GM12878 (cell line): ENCODE data around the gene PAPOLG. TPM values are rescaled to one million over a fixed set of nuclear protein-coding genes. Genes with fewer than 3 reads are reported as not detected.

Experiments
- ATF7 ChIP-seq: fragments of 450-650 bp; IDR thresholded peaks from 2 replicates; pipeline ENCODE4 v1.6.1; 2016; ENCODE audit warnings: low read depth, mild to moderate bottlenecking
- EED ChIP-seq: sonication (generic); IDR thresholded peaks from 2 replicates; pipeline ENCODE4 v1.6.1; 2016; ENCODE audit warnings: antibody characterized with exemption, low read depth
- IKZF1 ChIP-seq: fragments of 450-650 bp; conservative IDR thresholded peaks from 2 replicates; pipeline ENCODE4 v1.6.1; 2017; ENCODE audit warnings: antibody characterized with exemption, mild to moderate bottlenecking
- KDM1A ChIP-seq: fragments of 200-600 bp; sonication (generic); IDR thresholded peaks from 2 replicates; pipeline ENCODE4 v1.6.1; 2016; ENCODE audit warnings: borderline replicate concordance
- MYB ChIP-seq: fragments of 150-350 bp; IDR thresholded peaks from 2 replicates; pipeline ENCODE4 v1.6.1; 2014; ENCODE audit warnings: mild to moderate bottlenecking, low read depth, low read length, borderline replicate concordance
- PML ChIP-seq: IDR thresholded peaks from 2 replicates; pipeline ENCODE4 v1.6.1; 2012; ENCODE audit warnings: low read length, inconsistent platforms
- SKIL ChIP-seq: fragments of 450-650 bp; IDR thresholded peaks from 2 replicates; pipeline ENCODE4 v1.6.1; 2017; ENCODE audit warnings: mild to moderate bottlenecking, low read depth, inconsistent platforms; ENCODE audit not compliant: poor library complexity, severe bottlenecking
- SMARCA5 ChIP-seq: fragments of 450-650 bp; IDR thresholded peaks from 2 replicates; pipeline ENCODE4 v1.6.1; 2017; ENCODE audit warnings: mild to moderate bottlenecking
- ZBTB33 ChIP-seq: fragments of 450-650 bp; IDR thresholded peaks from 2 replicates; pipeline ENCODE4 v1.6.1; 2017; ENCODE audit warnings: mild to moderate bottlenecking
- ZNF384 ChIP-seq: IDR thresholded peaks from 2 replicates; pipeline ENCODE4 v1.6.1; 2012; ENCODE audit warnings: low read depth, mild to moderate bottlenecking, low read length, improper control_type of control experiment, borderline replicate concordance
- polyA plus RNA-seq, 11 experiments: library from polyadenylated mRNA; depleted of rRNA in 4 of 11; unstranded in 6 of 11; stranded (reverse) in 5 of 11; fragments of >200 nt; fragmentation: Nextera tagmentation in 4 of 11; fragmentation: Illumina TruSeq in 1 of 11; extraction: Ambion mirVana in 4 of 11; extraction: Trizol in 1 of 11; gene quantifications; 1 replicate in 1 of 11; 2 replicates in 10 of 11; pipeline versions ENCODE4 v1.2.1 to v1.2.3, GENCODE V29; 2011 to 2016; ENCODE audit warnings: inconsistent platforms in 2 of 11, missing spikeins in 2 of 11, low read depth in 1 of 11
- total RNA-seq, 4 experiments: library from RNA; depleted of rRNA in 3 of 4; stranded (reverse); fragments of >200 nt in 3 of 4; fragmentation: Illumina TruSeq in 1 of 4; extraction: Trizol in 1 of 4; gene quantifications; 2 replicates each; pipeline versions ENCODE4 v1.2.1 to v1.2.3, GENCODE V29; 2013 to 2021
- TF ChIP-seq, protein P1 (sequence below): IDR thresholded peaks from 2 replicates; pipeline ENCODE4 v1.6.1; 2012; ENCODE audit warnings: low read depth, low read length, improper control_type of control experiment
- TF ChIP-seq, protein P2 (sequence below): fragments of 450-650 bp; IDR thresholded peaks from 2 replicates; pipeline ENCODE4 v1.6.1; 2017; ENCODE audit warnings: mild to moderate bottlenecking, moderate library complexity
- TF ChIP-seq, protein P3 (sequence below): fragments of 450-650 bp; formaldehyde crosslinking; IDR thresholded peaks from 2 replicates; pipeline ENCODE4 v1.4.0; 2022; ENCODE audit warnings: mild to moderate bottlenecking, moderate library complexity
- TF ChIP-seq, protein P4 (sequence below): IDR thresholded peaks from 2 replicates; pipeline ENCODE4 v1.6.1; 2012; ENCODE audit warnings: low read depth, low read length, improper control_type of control experiment

PAPOLG gene
- total and polyA plus RNA-seq, 10 of the 15 experiments (the other 5 are each of a cell fraction or from before 2014, with no cell fraction given), result 4.2 to 15.8 (median 10.7) TPM

GRCh38 chr2:60839126-60839813 is 83.2 kb downstream of the PAPOLG start (continued):
- TF ChIP-seq, protein P1, sequence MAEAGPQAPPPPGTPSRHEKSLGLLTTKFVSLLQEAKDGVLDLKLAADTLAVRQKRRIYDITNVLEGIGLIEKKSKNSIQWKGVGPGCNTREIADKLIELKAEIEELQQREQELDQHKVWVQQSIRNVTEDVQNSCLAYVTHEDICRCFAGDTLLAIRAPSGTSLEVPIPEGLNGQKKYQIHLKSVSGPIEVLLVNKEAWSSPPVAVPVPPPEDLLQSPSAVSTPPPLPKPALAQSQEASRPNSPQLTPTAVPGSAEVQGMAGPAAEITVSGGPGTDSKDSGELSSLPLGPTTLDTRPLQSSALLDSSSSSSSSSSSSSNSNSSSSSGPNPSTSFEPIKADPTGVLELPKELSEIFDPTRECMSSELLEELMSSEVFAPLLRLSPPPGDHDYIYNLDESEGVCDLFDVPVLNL, result no peak
- TF ChIP-seq SMARCA5 (no peak), KDM1A (no peak), IKZF1 (0 out of 2 replicates have a peak, but pooled peaks have one; percentile 7), ZNF384 (no peak), SKIL (no peak), EED (peak; percentile 47; the same call in 1 of the 2 replicates), MYB (no peak), PML (peak; percentile 77), ATF7 (no peak), ZBTB33 (no peak)
- TF ChIP-seq, protein P2, sequence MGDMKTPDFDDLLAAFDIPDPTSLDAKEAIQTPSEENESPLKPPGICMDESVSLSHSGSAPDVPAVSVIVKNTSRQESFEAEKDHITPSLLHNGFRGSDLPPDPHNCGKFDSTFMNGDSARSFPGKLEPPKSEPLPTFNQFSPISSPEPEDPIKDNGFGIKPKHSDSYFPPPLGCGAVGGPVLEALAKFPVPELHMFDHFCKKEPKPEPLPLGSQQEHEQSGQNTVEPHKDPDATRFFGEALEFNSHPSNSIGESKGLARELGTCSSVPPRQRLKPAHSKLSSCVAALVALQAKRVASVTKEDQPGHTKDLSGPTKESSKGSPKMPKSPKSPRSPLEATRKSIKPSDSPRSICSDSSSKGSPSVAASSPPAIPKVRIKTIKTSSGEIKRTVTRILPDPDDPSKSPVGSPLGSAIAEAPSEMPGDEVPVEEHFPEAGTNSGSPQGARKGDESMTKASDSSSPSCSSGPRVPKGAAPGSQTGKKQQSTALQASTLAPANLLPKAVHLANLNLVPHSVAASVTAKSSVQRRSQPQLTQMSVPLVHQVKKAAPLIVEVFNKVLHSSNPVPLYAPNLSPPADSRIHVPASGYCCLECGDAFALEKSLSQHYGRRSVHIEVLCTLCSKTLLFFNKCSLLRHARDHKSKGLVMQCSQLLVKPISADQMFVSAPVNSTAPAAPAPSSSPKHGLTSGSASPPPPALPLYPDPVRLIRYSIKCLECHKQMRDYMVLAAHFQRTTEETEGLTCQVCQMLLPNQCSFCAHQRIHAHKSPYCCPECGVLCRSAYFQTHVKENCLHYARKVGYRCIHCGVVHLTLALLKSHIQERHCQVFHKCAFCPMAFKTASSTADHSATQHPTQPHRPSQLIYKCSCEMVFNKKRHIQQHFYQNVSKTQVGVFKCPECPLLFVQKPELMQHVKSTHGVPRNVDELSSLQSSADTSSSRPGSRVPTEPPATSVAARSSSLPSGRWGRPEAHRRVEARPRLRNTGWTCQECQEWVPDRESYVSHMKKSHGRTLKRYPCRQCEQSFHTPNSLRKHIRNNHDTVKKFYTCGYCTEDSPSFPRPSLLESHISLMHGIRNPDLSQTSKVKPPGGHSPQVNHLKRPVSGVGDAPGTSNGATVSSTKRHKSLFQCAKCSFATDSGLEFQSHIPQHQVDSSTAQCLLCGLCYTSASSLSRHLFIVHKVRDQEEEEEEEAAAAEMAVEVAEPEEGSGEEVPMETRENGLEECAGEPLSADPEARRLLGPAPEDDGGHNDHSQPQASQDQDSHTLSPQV, result no peak
- TF ChIP-seq, protein P3, sequence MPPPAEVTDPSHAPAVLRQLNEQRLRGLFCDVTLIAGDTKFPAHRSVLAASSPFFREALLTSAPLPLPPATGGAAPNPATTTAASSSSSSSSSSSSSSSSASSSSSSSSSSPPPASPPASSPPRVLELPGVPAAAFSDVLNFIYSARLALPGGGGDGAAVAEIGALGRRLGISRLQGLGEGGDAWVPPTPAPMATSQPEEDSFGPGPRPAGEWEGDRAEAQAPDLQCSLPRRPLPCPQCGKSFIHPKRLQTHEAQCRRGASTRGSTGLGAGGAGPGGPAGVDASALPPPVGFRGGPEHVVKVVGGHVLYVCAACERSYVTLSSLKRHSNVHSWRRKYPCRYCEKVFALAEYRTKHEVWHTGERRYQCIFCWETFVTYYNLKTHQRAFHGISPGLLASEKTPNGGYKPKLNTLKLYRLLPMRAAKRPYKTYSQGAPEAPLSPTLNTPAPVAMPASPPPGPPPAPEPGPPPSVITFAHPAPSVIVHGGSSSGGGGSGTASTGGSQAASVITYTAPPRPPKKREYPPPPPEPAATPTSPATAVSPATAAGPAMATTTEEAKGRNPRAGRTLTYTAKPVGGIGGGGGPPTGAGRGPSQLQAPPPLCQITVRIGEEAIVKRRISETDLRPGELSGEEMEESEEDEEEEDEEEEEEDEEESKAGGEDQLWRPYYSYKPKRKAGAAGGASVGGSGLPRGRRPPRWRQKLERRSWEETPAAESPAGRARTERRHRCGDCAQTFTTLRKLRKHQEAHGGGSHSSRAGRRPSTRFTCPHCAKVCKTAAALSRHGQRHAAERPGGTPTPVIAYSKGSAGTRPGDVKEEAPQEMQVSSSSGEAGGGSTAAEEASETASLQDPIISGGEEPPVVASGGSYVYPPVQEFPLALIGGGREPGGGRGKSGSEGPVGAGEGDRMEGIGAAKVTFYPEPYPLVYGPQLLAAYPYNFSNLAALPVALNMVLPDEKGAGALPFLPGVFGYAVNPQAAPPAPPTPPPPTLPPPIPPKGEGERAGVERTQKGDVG (CRISPR knock-in tag), result no peak
- TF ChIP-seq, protein P4, sequence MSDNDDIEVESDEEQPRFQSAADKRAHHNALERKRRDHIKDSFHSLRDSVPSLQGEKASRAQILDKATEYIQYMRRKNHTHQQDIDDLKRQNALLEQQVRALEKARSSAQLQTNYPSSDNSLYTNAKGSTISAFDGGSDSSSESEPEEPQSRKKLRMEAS, result no peak
